Measurements from ENCODE around the gene ANKZF1.
A peak's percentile ranks its signal among the peaks of the same experiment; 100 is the strongest.

ANKZF1 gene

GRCh38 chr2:219183151-219183772, 46.3 kb upstream of the ANKZF1 start:
- no peaks in the 10 kb centered on the region for H3K27me3 ChIP-seq (ENCODE audit: insufficient read depth, low read depth, severe bottlenecking)
- peaks cover 57% of the 10 kb centered on the region for H3K36me3 ChIP-seq
- no peak overlapping the region for H3K4me3 ChIP-seq (ENCODE audit: low read depth, low read length)
- TF ChIP-seq, protein P1, sequence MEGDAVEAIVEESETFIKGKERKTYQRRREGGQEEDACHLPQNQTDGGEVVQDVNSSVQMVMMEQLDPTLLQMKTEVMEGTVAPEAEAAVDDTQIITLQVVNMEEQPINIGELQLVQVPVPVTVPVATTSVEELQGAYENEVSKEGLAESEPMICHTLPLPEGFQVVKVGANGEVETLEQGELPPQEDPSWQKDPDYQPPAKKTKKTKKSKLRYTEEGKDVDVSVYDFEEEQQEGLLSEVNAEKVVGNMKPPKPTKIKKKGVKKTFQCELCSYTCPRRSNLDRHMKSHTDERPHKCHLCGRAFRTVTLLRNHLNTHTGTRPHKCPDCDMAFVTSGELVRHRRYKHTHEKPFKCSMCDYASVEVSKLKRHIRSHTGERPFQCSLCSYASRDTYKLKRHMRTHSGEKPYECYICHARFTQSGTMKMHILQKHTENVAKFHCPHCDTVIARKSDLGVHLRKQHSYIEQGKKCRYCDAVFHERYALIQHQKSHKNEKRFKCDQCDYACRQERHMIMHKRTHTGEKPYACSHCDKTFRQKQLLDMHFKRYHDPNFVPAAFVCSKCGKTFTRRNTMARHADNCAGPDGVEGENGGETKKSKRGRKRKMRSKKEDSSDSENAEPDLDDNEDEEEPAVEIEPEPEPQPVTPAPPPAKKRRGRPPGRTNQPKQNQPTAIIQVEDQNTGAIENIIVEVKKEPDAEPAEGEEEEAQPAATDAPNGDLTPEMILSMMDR (IDR thresholded peaks at IDR 0.05; ENCODE audit: low read depth, low read length): no peak
- peak overlapping the region; percentile 83 for H3K27ac ChIP-seq
- no peak for DNase-seq
- H3K9me3 ChIP-seq (ENCODE audit: severe bottlenecking): no peaks in the 10 kb centered on the region

DNA sequence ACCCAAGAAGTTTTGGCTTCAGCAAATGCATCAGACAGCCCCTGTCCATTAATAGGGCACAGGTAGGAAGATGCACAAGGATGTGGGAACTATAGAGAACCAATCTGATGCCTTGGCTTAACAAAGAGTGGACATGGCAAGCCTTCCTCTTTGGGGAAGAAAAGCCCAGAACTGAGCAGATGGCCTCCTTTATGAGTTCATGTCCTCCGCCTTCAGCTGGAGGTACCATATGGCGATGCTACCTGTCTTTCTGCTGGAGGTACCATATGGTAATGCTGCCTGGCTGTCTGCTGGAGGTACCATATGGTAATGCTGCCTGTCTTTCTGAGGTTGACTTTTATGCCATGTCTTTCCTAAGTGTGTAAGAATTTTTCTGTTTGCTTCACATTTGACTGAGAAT, 45.5 kb upstream of the ANKZF1 start:
- no peak overlapping the region for H3K4me3 ChIP-seq (ENCODE audit: low read depth, low read length)
- no peaks in the 10 kb centered on the region for H3K9me3 ChIP-seq (ENCODE audit: severe bottlenecking)
- H3K27ac ChIP-seq: peak overlapping the region; percentile 83
- TF ChIP-seq, protein P1 (IDR thresholded peaks at IDR 0.05; ENCODE audit: low read depth, low read length): no peak
- peaks cover 54% of the 10 kb centered on the region for H3K36me3 ChIP-seq
- no peaks in the 10 kb centered on the region for H3K27me3 ChIP-seq (ENCODE audit: insufficient read depth, low read depth, severe bottlenecking)
- peak; percentile 84 for DNase-seq

DNA sequence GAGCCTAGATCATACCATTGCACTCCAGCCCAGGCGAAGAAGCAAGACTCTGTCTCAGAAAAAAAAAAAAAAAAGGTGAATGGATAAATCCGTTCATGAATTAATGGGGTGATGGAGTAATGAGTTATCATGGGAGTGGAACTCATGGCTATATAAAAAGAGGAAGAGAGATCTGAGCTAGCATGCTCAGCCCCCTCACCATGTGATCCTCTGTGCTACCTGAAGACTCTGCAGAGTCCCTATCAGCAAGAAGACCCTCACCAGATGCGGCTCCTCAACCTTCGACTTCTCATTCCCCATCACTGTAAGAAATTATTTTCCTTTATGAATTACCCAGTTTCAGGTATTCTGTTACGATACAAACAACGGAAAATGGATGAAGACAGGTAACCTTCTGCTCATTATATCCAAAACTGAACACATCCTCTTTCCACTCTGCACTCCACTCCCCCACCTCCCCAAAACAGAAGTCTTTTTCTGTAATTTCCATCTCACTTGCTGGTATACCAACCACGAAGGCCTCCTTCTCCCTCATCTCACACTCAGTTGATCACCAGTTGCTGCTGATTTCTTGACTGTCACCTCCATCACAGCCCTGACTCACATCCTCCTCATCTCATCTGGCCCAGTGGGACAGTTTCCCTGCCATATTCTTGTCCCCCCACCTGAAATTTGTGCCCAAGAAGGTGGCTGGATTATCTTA, 42.7 kb upstream of the ANKZF1 start:
- Histone ChIP-seq H3K27ac (no peak overlapping the region), H3K9me3 (ENCODE audit: severe bottlenecking) (no peaks in the 10 kb centered on the region), H3K4me3 (ENCODE audit: low read depth, low read length) (no peak overlapping the region), H3K27me3 (ENCODE audit: insufficient read depth, low read depth, severe bottlenecking) (no peaks in the 10 kb centered on the region), H3K36me3 (peaks cover 26% of the 10 kb centered on the region)
- DNase-seq: no peak
- TF ChIP-seq, protein P1 (IDR thresholded peaks at IDR 0.05; ENCODE audit: low read depth, low read length): no peak

DNA sequence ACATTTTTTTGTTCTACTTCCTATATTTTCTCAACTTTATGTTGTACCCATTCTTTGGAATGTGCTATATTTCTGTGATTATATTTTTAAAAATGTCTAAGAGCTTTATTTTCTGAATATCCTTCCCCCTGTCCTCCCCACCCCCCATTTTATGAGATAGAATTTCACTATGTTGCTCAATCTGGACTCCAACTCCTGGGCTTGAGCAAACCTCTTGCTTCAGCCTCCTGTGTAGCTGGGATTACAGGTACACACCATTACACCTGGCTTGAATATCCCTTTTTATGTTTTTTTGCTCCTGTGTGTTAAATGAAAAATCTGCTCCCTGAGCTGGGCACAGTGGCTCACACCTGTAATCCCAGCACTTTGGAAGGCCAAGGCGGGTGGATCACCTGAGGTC, 32.2 kb upstream of the ANKZF1 start:
- TF ChIP-seq, protein P1 (IDR thresholded peaks at IDR 0.05; ENCODE audit: low read depth, low read length): no peak
- H3K9me3 ChIP-seq (ENCODE audit: severe bottlenecking): no peaks in the 10 kb centered on the region
- no peak overlapping the region for H3K4me3 ChIP-seq (ENCODE audit: low read depth, low read length)
- no peaks in the 10 kb centered on the region for H3K36me3 ChIP-seq
- no peak for DNase-seq
- no peak overlapping the region for H3K27ac ChIP-seq
- H3K27me3 ChIP-seq (ENCODE audit: insufficient read depth, low read depth, severe bottlenecking): no peaks in the 10 kb centered on the region

- no peaks in the 10 kb centered on the region for H3K36me3 ChIP-seq
- TF ChIP-seq, protein P1 (IDR thresholded peaks at IDR 0.05; ENCODE audit: low read depth, low read length): no peak
These were observed 30.6 kb upstream of the ANKZF1 start for GRCh38 chr2:219198974-219199373.

More at GRCh38 chr2:219198974-219199373, 30.6 kb upstream of the ANKZF1 start:
- H3K27me3 ChIP-seq (ENCODE audit: insufficient read depth, low read depth, severe bottlenecking): no peaks in the 10 kb centered on the region
- no peak for DNase-seq
- H3K4me3 ChIP-seq (ENCODE audit: low read depth, low read length): no peak overlapping the region
- no peaks in the 10 kb centered on the region for H3K9me3 ChIP-seq (ENCODE audit: severe bottlenecking)
- H3K27ac ChIP-seq: no peak overlapping the region
